Measurements from ENCODE around the gene POU6F1. TPM values are rescaled to one million over a fixed set of nuclear protein-coding genes. Genes with fewer than 3 reads are reported as not detected.

POU6F1 gene
- total and polyA plus RNA-seq, 2 of the 8 experiments (the other 6 are each of a cell fraction or from before 2014, with no cell fraction given): 5.6 to 8.7 TPM

GRCh38 chr12:51181558-51181957 lies 36.3 kb downstream of the POU6F1 start (continued):
- TF ChIP-seq RXRA (IDR thresholded peaks at IDR 0.05; ENCODE audit: insufficient read depth, low read depth, low read length): no peak
- TF ChIP-seq HDAC2 (IDR thresholded peaks at IDR 0.05; ENCODE audit: borderline replicate concordance in 1 of 2, low read depth in 2 of 2, low read length in 2 of 2): no peak
- no peak for TF ChIP-seq NRF1 (IDR thresholded peaks at IDR 0.05; ENCODE audit: low read depth, low read length)
- no peak for TF ChIP-seq SRF (IDR thresholded peaks at IDR 0.05; ENCODE audit: low read depth, low read length)
- no peak for TF ChIP-seq FOSL1 (IDR thresholded peaks at IDR 0.05; ENCODE audit: insufficient read depth, low read depth, low read length)

Measured in H1 (cell line).